Measurements from ENCODE around the gene ARHGAP8. TPM values are rescaled to one million over a fixed set of nuclear protein-coding genes. Genes with fewer than 3 reads are reported as not detected.

Gene ARHGAP8
- total RNA-seq, 2 donors from 2014 or later = 12.2 to 15.2 TPM

GRCh38 chr22:44828193-44828592, 75.8 kb downstream of the ARHGAP8 start:
- Histone ChIP-seq H3K9me3 (no peaks in the 10 kb centered on the region), H3K27ac (no peak overlapping the region), H3K4me3 (no peak overlapping the region), H3K4me1 (no peaks in the 10 kb centered on the region), H3K27me3 (no peaks in the 10 kb centered on the region), H3K36me3 (replicated peaks in 1 of 2; ENCODE audit: insufficient read depth in 1 of 2, low read depth in 2 of 2) (peaks cover 0 to 4% of the 10 kb centered on the region in 2 donors)
- no peak for TF ChIP-seq POLR2A (IDR thresholded peaks at IDR 0.05)
- TF ChIP-seq, protein P1, sequence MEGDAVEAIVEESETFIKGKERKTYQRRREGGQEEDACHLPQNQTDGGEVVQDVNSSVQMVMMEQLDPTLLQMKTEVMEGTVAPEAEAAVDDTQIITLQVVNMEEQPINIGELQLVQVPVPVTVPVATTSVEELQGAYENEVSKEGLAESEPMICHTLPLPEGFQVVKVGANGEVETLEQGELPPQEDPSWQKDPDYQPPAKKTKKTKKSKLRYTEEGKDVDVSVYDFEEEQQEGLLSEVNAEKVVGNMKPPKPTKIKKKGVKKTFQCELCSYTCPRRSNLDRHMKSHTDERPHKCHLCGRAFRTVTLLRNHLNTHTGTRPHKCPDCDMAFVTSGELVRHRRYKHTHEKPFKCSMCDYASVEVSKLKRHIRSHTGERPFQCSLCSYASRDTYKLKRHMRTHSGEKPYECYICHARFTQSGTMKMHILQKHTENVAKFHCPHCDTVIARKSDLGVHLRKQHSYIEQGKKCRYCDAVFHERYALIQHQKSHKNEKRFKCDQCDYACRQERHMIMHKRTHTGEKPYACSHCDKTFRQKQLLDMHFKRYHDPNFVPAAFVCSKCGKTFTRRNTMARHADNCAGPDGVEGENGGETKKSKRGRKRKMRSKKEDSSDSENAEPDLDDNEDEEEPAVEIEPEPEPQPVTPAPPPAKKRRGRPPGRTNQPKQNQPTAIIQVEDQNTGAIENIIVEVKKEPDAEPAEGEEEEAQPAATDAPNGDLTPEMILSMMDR (IDR thresholded peaks at IDR 0.05) = peak in 4 of 7 experiments; percentile 10 to 17 (median 14)
- 65 to 78% methylated on average over 8 of the region's 8 CpGs for WGBS, 2 donors
- intact Hi-C loops (cut with DNase I) = loop anchor here (10.0 kb wide), 1 partner anchor 267 kb away; no protein-coding TSS in a partner anchor
- DNase-seq (no peak), ATAC-seq (no peak)

GRCh38 chr22:44831885-44832284, 79.5 kb downstream of the ARHGAP8 start:
- TF ChIP-seq, protein P1 (IDR thresholded peaks at IDR 0.05) = no peak
- TF ChIP-seq POLR2A (IDR thresholded peaks at IDR 0.05) = no peak
- Histone ChIP-seq H3K36me3 (replicated peaks in 1 of 2; ENCODE audit: insufficient read depth in 1 of 2, low read depth in 2 of 2) (peaks cover 0 to 2% of the 10 kb centered on the region in 2 donors), H3K27ac (no peak overlapping the region), H3K9me3 (no peaks in the 10 kb centered on the region), H3K4me1 (no peaks in the 10 kb centered on the region), H3K27me3 (no peaks in the 10 kb centered on the region), H3K4me3 (no peak overlapping the region)
- ATAC-seq (no peak), DNase-seq (no peak)
- WGBS, 2 donors = 73 to 80% methylated on average over 1 of the region's 1 CpG
- intact Hi-C loops (cut with DNase I) = no loop called here

- ATAC-seq = no peak
- H3K36me3 ChIP-seq (replicated peaks in 1 of 2; ENCODE audit: insufficient read depth in 1 of 2, low read depth in 2 of 2) = peaks cover 0 to 2% of the 10 kb centered on the region in 2 donors
- H3K9me3 ChIP-seq = no peaks in the 10 kb centered on the region
These were observed 81.7 kb downstream of the ARHGAP8 start for GRCh38 chr22:44834065-44834464.

GRCh38 chr22:44837481-44837880, 85.1 kb downstream of the ARHGAP8 start:
- no peak for DNase-seq
- ATAC-seq = no peak

More at GRCh38 chr22:44834065-44834464, 81.7 kb downstream of the ARHGAP8 start:
- Histone ChIP-seq H3K4me1 (no peaks in the 10 kb centered on the region), H3K27me3 (no peaks in the 10 kb centered on the region), H3K27ac (no peak overlapping the region), H3K4me3 (no peak overlapping the region)
- DNase-seq = no peak
- TF ChIP-seq, protein P1 (IDR thresholded peaks at IDR 0.05) = no peak
- TF ChIP-seq POLR2A (IDR thresholded peaks at IDR 0.05) = no peak
- intact Hi-C loops (cut with DNase I) = no loop called here

More at GRCh38 chr22:44837481-44837880, 85.1 kb downstream of the ARHGAP8 start:
- Histone ChIP-seq H3K27me3 (no peaks in the 10 kb centered on the region), H3K4me1 (no peaks in the 10 kb centered on the region), H3K36me3 (replicated peaks in 1 of 2; ENCODE audit: insufficient read depth in 1 of 2, low read depth in 2 of 2) (peaks cover 0 to 2% of the 10 kb centered on the region in 2 donors), H3K4me3 (no peak overlapping the region), H3K9me3 (no peaks in the 10 kb centered on the region), H3K27ac (no peak overlapping the region)
- TF ChIP-seq POLR2A (IDR thresholded peaks at IDR 0.05) = no peak
- TF ChIP-seq, protein P1 (IDR thresholded peaks at IDR 0.05) = no peak
- WGBS, 2 donors = 87 to 100% methylated on average over 7 to 15 of the region's 15 CpGs
- intact Hi-C loops (cut with DNase I) = no loop called here

Data from body of pancreas (tissue), 4 donors.